Astrocyte of the cerebellum (primary cell): ENCODE results near the gene TIAM1.
A peak's percentile ranks its signal among the peaks of the same experiment; 100 is the strongest.

Experiments used
- DNase-seq: peaks from one replicate; pipeline ENCODE4 v3.0.0-alpha.2; 2011; ENCODE audit warnings: low read depth
- H3K4me3 ChIP-seq: 2 replicates; pipeline ENCODE4 v1.5.1; 2011; ENCODE audit warnings: mild to moderate bottlenecking, low read depth, low read length, moderate library complexity
- in situ Hi-C: cut with HindIII; loops from 2 replicates; pipeline ENCODE4 v1.10.0; 2017; ENCODE audit warnings: low sequenced_read_pairs
- TF ChIP-seq, protein P1 (sequence below): IDR thresholded peaks from 2 replicates; pipeline ENCODE4 v1.5.1; 2012; ENCODE audit warnings: low read length, low read depth, moderate library complexity, mild to moderate bottlenecking; ENCODE audit errors: missing control alignments

Gene TIAM1

DNA sequence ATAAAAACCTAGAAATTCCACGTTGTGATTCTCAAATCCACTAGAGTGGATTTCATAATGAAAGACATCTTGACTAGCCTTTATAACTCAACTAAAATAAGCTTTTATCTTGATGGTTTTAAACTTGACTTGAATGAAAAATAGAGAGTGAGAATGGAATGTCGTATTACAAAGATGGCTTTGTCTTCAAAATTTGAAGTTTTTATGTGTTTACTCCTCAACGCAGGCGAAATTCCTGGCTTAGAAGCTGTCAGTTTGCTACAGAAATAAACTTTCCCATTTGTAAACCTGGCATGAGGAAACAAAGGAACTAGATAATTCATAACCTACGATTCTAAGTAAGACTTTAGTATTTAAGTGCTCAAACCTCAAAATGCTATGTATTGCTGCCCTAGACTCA, 215.8 kb downstream of the TIAM1 start:
- DNase-seq = no peak
- TF ChIP-seq, protein P1, sequence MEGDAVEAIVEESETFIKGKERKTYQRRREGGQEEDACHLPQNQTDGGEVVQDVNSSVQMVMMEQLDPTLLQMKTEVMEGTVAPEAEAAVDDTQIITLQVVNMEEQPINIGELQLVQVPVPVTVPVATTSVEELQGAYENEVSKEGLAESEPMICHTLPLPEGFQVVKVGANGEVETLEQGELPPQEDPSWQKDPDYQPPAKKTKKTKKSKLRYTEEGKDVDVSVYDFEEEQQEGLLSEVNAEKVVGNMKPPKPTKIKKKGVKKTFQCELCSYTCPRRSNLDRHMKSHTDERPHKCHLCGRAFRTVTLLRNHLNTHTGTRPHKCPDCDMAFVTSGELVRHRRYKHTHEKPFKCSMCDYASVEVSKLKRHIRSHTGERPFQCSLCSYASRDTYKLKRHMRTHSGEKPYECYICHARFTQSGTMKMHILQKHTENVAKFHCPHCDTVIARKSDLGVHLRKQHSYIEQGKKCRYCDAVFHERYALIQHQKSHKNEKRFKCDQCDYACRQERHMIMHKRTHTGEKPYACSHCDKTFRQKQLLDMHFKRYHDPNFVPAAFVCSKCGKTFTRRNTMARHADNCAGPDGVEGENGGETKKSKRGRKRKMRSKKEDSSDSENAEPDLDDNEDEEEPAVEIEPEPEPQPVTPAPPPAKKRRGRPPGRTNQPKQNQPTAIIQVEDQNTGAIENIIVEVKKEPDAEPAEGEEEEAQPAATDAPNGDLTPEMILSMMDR = no peak
- in situ Hi-C loops = loop anchor here (5.0 kb wide), 1 partner anchor 44 kb away; no protein-coding TSS in a partner anchor
- H3K4me3 ChIP-seq = no peak overlapping the region

DNA sequence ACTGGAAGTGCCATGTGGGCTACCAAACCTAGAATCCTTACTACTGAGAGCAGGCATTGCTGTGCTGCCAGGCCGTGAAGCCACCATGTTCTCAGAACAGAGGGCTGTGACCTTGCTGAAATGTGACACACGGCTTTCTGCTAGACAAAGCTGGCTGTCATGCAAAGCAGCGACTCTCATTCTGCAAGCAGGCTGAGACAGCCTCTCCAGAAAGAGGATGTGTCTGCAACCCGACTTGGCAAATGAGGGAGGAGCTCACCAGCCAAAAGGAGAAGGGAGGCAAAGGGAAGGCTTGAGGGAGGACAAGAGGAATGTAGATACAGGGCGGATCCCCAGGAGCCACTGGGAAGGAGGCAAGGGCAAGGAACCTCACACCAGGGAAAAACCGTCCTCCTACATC, 220.1 kb downstream of the TIAM1 start:
- TF ChIP-seq, protein P1 = no peak
- in situ Hi-C loops = no loop called here
- no peak for DNase-seq
- no peak overlapping the region for H3K4me3 ChIP-seq

DNA sequence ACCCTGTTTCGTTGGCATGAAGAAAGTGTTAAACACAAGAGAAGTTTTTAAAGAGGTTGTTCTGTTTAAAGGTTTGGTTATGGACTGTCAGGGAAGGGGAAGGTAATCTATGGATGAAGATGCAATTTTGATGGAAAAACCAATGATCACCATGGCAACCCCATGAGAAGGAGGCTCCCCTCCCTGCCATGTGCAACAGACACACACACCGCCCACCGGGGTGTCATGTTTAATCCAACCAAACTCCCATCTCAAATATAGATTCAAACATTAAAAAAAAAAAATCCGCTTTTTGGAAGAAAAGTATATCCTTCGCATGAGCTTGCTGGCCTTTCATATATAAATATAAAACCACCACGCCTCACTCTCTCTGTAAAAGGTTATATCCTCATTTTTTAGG, 224.9 kb downstream of the TIAM1 start:
- TF ChIP-seq, protein P1 = no peak
- DNase-seq = no peak
- in situ Hi-C loops = no loop called here
- H3K4me3 ChIP-seq = no peak overlapping the region

DNA sequence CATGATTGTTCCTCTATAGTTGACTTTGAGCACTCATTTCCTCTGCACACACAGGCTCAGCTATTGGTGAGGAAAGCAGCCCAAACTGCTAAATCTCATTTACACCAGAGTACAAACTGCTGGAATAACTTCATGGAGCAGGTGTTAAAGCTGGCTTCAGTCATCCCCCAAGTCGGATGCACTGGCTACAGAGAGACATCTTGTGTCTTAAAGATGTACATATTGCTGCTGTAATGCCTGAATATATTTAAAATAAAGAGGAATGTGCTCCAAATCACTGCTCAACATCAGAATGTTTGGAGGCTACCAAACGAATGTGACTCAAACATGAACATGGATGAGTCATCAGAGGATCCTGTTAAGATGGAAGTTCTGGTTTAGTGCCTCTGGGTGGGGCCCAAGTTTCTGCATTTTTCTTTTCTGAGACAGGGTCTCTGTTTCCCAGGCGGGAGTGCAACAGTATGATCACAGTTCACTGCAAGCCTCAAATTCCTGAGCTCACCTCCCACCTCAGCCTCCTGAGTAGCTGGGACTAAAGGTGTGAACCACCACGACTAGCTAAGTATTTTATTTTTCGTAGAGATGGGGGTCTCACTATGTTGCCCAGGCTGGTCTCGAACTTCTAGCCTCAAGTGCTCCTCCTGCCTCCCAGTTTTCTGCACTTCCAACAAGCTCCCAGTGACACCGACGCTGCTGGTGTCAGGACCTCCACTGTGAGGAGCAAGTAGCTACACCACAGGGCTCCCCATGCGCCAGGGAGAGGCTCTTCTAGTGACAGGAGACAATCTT, 226.7 kb downstream of the TIAM1 start:
- DNase-seq = peak; percentile 53
- TF ChIP-seq, protein P1 = no peak
- in situ Hi-C loops = no loop called here
- no peak overlapping the region for H3K4me3 ChIP-seq

DNA sequence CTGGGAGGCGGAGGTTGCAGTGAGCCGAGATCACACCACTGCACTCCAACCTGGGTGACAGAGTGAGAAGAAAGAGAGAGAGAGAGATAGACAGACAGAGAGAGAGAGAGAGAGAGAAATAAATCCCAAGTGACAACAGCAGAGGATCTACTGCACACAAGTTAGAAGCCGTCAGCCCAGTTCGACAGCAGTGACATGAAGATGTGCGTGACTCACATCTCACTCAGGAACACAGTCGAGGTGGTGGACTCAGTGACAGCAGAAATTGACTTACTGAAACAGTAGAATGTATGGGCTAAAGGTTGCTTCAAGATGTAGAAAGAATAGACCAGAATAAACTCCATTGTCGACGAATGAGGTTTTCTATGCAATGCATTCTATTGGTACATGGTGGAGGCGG, 228.8 kb downstream of the TIAM1 start:
- DNase-seq = no peak
- TF ChIP-seq, protein P1 = no peak
- H3K4me3 ChIP-seq = no peak overlapping the region
- in situ Hi-C loops = no loop called here

DNA sequence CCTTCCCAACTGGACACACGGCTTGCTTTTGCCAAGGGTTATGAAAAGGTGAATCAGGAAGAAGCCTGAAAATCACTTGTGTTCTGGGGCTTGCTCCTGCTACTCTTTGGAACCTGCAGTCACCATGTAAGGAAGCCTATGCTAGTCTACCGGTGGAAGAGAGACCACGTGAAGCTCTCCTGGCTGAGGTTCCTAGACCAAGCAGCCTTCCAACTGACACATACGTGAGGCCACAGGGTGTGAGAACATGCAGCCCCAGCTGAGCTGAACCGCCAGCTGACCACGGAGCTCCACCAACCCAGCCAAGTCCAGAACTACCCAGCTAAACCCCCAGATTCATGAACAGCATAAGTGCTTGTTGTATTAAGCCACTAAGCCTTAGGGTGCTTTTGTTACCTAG, 233.0 kb downstream of the TIAM1 start:
- in situ Hi-C loops = no loop called here
- TF ChIP-seq, protein P1 = no peak
- peak; percentile 38 for DNase-seq
- no peak overlapping the region for H3K4me3 ChIP-seq

DNA sequence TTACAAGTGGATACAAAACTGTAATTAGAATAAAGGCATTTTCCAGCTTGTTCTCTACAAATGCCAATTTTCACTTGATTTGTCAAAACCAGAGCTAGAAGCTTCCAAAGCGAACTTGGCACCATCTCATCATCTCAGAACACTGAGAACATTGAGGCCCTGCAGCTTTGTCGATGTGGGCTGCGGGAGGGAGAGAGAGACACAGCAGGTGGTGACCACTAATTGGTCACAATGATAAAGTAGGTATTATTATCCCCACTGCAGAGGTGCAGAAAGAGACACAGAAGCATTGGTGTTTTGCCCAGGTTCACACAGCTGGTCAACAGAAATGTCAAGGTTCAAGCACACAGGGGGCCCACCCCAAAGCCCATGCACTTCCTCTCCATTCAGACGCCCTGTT, 233.6 kb downstream of the TIAM1 start:
- no peak overlapping the region for H3K4me3 ChIP-seq
- DNase-seq = peak; percentile 78
- in situ Hi-C loops = no loop called here
- TF ChIP-seq, protein P1 = no peak
